ENCODE measurements around the gene NAV3.
"Not testable (repeated sequence)": the region's sequence is repeated elsewhere in the genome, so short reads cannot be mapped to it uniquely, and the experiment has no call there.

NAV3 gene

DNA sequence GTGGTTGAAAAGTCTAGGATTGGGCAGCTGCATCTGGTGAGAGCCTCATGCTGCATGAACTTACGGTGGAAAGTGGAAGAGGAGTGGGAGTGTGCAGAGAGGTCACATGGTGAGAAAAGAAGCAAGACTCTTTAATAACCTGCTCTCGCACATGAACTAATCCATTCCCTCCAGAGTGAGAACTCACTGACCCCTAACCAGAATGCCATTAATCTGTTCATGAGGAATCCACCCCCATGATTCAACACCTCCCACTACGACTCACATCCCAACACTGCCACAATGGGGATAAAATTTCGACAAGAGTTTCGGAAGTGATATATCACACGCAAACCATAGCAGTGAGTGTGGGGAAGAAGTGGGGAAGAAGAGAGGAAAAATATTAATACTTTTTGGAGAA, 377.4 kb downstream of the NAV3 start:
- DNase-seq, result no peak

DNA sequence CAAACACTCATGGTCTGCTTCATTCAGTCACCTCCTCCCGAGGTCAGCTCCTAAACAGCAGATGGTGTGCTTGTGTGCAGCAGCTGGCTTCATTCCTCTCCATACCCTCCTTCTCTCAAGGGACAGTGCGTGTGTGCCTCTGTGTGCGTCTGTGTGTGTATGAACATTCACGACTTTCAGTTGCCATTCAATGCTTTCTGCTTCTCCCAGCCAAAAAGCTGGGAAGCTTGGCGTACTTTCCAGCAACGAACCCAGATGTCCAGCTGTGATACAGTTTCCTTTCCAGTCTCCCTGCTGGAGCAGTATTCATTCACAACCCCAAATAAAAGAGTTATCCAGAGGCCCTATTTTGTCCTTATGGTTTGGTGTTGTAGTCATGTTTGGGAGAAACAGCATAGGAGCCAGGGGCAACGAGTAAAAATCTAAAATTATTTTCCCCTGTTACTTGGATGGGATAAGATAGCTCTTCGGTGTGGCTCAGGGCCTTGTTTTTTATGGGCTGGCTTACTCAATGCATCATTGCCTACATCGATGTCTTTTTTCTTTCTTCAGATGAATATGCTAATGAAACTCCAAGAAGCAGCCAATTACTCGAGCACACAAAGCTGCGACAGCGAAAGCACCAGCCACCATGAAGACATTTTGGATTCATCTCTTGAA, 379.3 kb downstream of the NAV3 start:
- DNase-seq, result no peak

DNA sequence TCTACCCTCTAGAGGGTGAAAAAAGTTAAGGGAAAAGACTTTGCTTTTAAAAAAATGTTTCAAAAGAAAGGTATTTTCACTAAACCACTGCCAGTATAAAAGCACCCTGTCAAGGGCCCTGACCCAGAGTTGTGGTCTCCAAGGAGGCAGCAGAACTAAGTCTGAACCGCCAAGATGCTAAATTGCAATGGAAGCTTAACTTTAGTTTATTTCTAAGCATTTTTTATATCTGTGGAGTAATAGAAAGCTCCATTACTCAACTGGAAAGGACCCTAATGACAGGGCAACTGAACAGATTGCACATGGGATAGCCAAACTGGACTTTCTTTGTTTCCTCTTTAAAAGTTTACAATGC, 379.8 kb downstream of the NAV3 start:
- DNase-seq, result no peak

DNA sequence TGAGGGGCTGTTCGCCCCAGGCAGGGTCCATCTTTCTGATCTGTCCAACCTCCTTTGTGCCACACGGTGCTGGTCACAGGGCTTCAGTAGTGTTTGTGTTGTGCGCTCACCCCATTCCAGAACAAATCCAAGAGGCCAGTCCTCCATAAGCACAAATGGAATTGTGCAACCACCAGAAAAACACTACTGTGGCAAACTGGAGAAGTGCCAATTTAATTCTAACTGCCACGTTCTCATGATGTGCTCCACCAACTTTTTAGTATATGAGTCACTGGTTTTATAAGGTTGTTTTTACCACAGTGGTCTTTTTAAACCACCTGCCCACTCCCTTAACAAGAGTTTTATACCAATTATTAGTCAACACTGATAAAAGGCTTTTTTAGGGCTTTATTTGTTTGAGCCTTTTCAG, 380.2 kb downstream of the NAV3 start:
- DNase-seq, result no peak

DNA sequence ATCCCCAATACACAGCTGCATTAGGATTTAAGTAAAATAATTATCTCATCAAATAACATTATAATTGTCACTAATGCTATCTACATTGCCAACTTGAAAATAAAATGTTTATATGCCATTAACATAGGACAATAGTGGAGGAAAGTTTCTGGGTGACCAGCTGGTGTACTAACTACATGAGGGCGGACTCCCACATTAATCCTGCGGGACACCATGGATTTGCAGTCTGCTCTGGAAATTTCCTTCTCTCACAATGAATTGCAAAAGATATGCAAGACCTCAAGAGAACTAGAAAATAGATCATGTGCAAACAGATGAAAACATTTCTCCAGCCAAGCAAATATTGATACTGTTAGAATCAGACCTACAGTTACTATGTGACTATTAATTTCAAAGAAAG, 390.1 kb downstream of the NAV3 start:
- no peak for DNase-seq

DNA sequence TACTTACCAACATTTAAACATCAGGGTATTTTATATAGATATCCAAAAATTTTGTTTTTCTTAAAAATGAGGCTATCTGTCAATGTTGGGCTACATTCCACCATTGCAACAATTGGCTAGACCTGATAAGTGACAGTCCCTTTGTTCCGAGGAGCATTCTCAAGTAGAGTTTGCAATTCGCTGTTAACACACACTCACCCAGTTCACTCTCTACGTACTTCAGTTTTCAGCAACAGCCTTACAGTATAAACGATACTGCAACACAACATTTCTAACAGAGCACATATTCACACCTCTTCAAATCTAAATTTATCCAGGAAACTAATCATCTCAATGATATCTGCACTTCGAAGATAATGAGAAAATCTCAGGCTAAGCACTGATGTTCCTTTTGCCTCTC, 393.5 kb downstream of the NAV3 start:
- no peak for DNase-seq

DNA sequence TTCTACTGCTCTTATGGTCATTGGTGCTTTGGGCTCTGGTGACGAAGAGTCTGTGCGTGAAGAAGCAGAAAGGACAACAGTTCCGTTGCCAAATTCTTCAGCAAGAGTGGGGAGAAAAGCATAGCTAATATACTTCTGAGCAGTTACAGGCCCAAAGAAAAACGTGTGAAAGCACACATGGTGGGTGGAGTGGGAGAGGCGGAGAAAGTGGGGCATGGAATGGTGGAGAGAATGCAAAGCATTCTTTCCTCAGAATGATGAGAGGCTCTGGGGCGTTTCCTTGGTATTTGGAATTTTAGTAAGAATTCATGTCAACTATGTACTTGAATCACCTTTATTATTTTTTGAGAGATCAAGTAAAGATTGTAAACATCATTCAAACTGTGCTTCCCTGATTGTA, 396.1 kb downstream of the NAV3 start:
- DNase-seq, result no peak

DNA sequence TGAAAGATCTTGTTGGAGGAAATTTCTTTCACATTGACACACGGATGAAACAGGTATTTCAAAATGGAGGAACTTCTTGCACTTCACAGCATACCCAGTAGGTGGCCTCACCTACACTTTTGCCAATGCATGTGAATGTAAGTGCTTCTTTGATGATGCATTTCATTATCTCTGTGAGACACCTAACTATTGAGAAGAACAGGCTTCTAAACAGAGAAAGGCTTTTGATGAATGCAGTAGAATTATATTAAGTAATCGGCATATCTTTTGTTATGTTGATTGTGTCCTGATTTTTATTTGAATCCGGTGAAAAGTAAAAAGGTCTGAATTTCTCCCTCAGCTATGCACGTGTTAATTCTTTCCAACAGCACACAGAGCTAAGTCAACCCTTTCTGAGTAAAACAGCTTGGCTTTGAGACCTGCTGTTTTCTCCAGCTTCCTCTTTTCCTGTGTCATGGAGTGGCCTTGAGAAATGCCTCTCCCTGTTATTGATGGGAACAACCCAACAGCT, 399.0 kb downstream of the NAV3 start:
- no peak for DNase-seq

DNA sequence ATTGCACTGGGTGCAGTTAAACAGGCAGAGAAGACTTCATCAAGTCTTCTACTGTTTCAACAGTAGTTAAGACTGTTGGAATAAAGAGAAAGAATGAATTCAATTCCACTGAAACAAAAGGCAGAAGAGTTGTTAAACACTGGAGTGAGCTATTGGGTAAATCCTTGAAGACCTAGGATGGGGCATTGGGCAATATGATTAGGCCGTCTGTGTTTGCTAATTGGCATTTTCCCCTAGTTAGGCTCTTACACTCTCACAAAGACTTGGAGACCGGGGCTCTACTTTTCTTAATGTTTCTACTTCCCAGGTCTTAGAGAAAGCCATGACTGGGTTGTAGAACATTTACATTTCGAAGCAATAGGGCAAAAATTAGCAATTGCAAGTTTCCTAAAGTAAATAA, 402.1 kb downstream of the NAV3 start:
- no peak for DNase-seq

DNA sequence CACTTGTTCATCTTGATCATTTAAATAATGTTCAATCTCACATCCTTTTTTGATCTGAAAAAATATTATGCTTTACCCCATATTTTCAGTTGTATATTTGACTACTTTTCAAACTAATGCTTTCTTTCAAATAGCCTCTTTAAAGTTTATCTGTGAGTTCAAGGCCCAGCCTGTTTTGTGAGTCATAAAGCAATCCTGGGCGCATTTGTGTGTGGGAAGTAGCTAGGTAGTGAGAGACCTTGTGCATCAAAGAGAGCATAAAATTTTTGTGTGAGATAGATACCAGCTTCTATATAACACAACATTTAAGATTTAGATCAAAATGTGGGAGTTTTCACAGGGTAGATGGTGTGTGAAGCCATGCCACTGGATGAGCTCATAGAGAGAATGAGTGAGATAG, 405.6 kb downstream of the NAV3 start:
- DNase-seq, result no peak

DNA sequence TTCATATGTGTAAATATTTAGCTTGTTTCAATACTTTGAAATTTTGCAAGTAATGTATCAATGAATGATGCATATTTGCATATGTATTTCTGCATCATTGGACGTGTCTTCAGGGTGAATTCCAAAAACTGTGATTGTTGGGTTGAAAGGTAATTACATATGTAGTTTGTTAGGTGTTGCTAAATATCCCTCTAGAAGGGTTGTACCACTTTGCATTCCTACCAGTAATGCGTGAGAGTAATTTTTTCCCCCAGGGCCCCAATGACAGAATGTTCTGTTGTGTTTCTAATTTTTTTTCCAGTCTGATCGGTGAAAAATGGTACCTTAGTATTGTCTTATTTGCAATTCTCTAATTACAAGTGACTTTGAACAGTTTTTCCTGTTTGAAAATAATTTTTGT, 408.9 kb downstream of the NAV3 start:
- DNase-seq, result no peak

DNA sequence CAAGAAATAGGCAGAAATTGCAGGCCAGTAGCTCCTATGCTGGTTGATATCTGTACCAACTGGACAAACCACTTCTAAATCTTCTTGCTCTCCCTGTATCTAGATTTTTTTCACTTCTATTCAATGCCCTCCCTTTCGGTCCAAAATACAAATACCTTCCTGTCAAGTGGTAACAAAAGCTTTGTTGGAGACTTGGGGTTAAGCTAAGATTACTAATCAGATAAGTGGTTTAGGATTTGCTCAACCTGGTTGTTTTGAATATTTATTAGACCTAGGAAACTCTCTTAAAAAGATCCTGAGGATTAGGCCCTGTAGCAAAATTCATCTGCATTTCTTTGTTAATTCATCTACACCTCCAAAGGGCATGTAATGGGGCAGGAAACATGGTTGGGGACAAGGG, 410.1 kb downstream of the NAV3 start:
- no peak for DNase-seq

DNA sequence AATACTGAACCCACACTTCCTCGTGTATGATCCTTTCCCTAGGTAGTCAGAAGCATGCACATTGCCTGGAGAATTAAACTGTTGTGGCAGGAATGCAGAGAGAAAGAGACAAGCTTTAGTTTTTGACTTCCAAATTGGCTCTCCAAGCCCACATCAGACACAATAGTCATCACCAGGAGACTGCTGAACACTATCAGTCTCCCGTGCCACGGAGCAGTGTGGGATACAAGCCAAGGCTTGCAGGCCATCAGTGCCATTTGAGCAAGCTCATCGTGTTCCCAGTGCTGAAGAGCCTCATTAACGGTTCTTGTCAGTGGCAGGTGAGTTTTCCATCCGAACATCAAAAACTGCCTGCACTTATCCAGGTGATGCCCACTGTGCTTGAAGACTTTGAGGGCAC, 410.8 kb downstream of the NAV3 start:
- DNase-seq, result no peak

DNA sequence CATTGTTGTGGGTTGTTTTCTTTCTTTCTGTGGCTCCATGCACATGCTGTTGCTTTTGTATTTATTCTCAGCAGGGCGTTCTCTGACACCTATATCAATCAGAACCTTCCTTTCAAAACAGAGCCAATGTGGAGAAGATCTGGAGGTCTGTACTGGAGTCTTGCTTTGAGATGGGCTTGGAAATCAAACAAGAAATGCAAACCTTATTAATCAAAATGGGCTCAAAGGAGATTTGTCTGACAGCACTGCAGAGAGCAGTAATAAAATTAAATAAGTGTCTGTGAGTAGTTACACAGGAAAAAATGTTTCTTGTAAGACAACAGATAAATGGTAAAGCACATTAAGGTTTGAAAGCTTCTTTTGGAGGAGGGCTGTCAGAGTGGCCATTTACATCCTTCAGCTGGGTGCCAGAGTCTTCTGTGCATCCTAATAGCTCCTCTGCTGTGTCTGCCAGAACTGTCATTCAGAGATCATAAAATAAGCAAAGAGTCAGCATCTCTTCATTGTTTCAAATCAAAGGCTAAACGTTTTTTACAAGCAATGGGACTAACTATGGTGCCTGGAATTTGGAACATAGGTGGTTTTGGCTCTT, 414.3 kb downstream of the NAV3 start:
- DNase-seq, result no peak

DNA sequence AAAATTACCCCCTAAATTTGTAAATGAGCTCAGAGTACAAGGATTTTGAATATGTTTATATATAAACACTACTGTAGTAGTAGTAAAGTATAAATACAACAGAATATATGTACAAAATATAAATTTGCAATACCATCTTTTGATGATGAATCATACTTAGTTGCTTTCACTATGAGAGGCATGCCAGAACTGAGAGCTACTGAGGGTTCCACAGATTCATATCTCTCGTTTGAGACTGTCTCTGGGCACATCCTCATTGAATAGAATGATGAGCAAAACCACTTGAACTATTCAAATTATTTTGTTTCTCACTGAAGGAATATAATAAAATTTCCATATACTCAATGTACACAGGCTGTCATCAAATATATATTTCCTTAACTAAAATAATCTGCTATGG, 417.6 kb downstream of the NAV3 start:
- DNase-seq, result no peak

DNA sequence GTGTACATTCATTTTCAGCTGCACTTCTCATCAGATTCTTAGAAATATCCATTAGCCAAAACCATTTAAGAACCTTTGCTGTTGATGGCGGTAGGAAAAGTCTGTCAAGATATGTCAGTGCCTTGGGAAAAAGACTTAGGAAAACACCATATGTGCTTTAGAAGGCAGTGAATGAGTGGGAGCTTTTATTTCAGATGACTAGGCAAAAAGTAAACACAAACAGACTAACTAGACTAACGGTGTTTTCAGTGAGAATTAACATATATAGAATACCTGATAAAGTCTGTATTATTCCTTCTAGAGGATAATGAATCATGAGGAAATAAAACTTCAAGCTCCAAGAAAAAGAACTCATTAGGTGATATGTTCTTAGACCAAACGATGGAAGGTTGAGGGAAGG, 418.9 kb downstream of the NAV3 start:
- no peak for DNase-seq

DNA sequence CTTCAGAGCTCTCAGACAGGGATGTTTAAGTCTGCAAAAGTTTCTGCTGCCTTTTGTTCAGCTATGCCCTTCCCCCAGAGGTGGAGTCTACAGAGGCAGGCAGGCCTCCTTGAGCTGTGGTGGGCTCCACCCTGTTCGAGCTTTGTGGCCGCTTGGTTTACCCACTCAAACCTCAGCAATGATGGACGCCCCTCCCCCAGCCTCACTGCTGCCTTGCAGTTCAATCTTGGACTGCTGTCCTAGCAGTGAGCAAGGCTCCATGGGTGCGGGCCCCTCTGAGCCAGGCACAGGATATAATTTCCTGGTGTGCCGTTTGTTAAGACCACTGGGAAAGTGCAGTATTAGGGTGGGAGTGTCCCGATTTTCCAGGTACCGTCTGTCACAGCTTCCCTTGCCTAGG, 427.0 kb downstream of the NAV3 start:
- not testable (repeated sequence) for DNase-seq

DNA sequence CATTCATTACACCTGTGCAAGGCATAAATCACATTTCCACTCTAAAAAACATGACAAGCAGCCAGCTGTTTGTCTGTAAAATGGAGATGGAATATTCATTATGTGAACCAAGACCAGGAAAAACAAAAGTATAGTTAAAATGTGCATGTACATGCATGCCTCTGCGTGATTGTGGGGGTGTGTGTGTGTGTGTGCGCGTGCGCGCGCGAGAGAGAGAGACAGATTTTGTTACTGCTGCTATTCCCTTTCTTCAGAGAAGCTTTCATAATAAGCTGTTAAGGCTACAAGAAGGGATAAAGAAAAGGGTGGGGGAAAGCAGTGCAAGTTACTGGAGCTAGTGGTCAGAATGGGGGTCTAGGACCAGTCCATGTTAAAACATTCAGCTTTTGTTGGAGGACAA, 430.3 kb downstream of the NAV3 start:
- DNase-seq, result no peak

DNA sequence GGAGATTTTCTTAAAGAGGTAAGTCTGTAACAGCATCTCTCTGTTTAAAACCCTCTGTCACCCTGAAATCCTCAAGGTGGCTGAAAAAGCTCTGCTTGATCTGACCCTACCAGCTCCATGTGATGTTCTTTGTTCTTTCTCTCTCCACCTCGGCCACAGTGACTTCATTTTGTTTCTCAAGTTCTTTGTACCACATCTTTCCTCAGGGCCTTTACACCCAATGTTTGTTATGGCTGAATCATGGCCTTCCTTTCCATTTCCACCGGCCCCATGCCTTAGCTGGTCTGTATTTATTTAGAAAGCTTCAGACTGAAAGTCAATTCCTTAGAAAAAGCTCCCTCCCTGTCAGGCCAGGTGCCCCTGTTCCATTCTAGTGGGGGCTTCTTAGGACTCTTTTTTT, 431.2 kb downstream of the NAV3 start:
- no peak for DNase-seq

Data from activated effector memory CD4-positive, alpha-beta T cell treated with anti-CD3 and anti-CD28 coated beads, Interleukin-2, amount 50 U/mL, for 16 hours (primary cell).